NB4 (cell line): ENCODE measurements around the gene DLGAP3.

Source experiments
- MYC ChIP-seq: IDR thresholded peaks from 2 replicates; pipeline ENCODE4 v1.6.1; 2011; ENCODE audit warnings: low read depth, low read length
- POLR2A ChIP-seq: IDR thresholded peaks from 2 replicates; pipeline ENCODE4 v1.6.1; 2011; ENCODE audit warnings: mild to moderate bottlenecking; ENCODE audit not compliant: insufficient read length; ENCODE audit errors: extremely low read depth
- TF ChIP-seq, protein P1 (sequence below): IDR thresholded peaks from 2 replicates; pipeline ENCODE4 v1.6.1; 2011; ENCODE audit warnings: low read depth, low read length
- TF ChIP-seq, protein P2 (sequence below): IDR thresholded peaks from one replicate; pipeline ENCODE4 v1.5.1; 2012; ENCODE audit warnings: low read depth, low read length

DNA sequence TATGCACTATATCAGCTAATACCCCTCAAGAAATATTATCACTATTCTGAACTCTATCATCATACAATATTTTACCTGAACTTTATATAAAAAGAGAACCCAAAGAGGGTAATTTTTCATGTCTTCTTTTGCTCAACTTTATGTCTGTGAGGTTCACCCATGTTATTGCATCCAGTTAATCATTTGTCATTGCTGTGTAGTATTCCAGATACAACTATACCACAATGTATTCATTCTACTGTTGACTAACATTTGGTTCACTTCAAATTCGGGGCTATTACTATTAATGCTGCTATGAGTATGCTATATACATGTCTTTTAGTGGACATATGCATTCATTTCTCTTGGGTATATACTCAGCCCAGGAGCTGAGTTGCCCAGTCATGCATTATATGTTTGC lies 21.0 kb upstream of the DLGAP3 start:
- TF ChIP-seq, protein P1, sequence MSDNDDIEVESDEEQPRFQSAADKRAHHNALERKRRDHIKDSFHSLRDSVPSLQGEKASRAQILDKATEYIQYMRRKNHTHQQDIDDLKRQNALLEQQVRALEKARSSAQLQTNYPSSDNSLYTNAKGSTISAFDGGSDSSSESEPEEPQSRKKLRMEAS: no peak
- TF ChIP-seq, protein P2, sequence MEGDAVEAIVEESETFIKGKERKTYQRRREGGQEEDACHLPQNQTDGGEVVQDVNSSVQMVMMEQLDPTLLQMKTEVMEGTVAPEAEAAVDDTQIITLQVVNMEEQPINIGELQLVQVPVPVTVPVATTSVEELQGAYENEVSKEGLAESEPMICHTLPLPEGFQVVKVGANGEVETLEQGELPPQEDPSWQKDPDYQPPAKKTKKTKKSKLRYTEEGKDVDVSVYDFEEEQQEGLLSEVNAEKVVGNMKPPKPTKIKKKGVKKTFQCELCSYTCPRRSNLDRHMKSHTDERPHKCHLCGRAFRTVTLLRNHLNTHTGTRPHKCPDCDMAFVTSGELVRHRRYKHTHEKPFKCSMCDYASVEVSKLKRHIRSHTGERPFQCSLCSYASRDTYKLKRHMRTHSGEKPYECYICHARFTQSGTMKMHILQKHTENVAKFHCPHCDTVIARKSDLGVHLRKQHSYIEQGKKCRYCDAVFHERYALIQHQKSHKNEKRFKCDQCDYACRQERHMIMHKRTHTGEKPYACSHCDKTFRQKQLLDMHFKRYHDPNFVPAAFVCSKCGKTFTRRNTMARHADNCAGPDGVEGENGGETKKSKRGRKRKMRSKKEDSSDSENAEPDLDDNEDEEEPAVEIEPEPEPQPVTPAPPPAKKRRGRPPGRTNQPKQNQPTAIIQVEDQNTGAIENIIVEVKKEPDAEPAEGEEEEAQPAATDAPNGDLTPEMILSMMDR: no peak
- TF ChIP-seq POLR2A (no peak), MYC (no peak)
